Ovary (tissue), 9 donors: Measurements from ENCODE around the gene PRR16. TPM values are rescaled to one million over a fixed set of nuclear protein-coding genes. Genes with fewer than 3 reads are reported as not detected.

Experiments
- DNase-seq, 5 donors: peaks; one replicate each; pipeline ENCODE4 v3.0.0-alpha.2; 2019 to 2020
- H3K27ac ChIP-seq, 2 donors: fragments of 200-600 bp; one replicate each; pipeline versions ENCODE4 v1.5.1 to v1.8.0; 2019 to 2022
- H3K27me3 ChIP-seq: fragments of 200-600 bp; one replicate; pipeline ENCODE4 v1.8.0; 2022
- H3K36me3 ChIP-seq: fragments of 200-600 bp; sonication (generic); one replicate; pipeline ENCODE4 v1.5.1; 2019
- H3K4me1 ChIP-seq: one replicate; pipeline ENCODE4 v1.8.1; 2013; ENCODE audit warnings: mild to moderate bottlenecking, moderate library complexity; ENCODE audit not compliant: insufficient read depth
- H3K4me3 ChIP-seq: fragments of 200-600 bp; sonication (generic); one replicate; pipeline ENCODE4 v1.5.1; 2017
- H3K9me3 ChIP-seq, 2 donors: fragments of 200-600 bp in 1 of 2; sonication (generic) in 1 of 2; one replicate each; pipeline versions ENCODE4 v1.5.1 to v1.8.1; 2013 to 2019; ENCODE audit warnings: mild to moderate bottlenecking in 1 of 2, moderate library complexity in 1 of 2
- EP300 ChIP-seq: sonication (generic); formaldehyde crosslinking; IDR thresholded peaks from one replicate; pipeline ENCODE4 v1.6.1; 2017; ENCODE audit warnings: antibody characterized with exemption
- POLR2A ChIP-seq: fragments of 450-650 bp; IDR thresholded peaks from one replicate; pipeline ENCODE4 v1.6.1; 2017; ENCODE audit warnings: antibody characterized with exemption, mild to moderate bottlenecking, moderate library complexity
- WGBS, 3 donors: extraction: QIAGEN DNeasy Blood & Tissue Kit in 1 of 3; methylation state at CpG; one replicate each; pipeline versions ENCODE4 v1.1.5 to v1.1.7; 2013 to 2017; 5-methylcytosine and 5-hydroxymethylcytosine counted together
- intact Hi-C, 4 donors: fragments of 100-400 bp; cut with DNase I; formaldehyde crosslinking; loops; one replicate each; pipeline versions ENCODE4 v1.11.0 to v1.15.1; 2022 to 2023
- polyA plus RNA-seq, 2 donors: library from polyadenylated mRNA; stranded (reverse); fragments of 200-250 nt in 1 of 2; fragments of 350-450 nt in 1 of 2; fragmentation: Illumina TruSeq in 1 of 2; extraction: RNeasy Lipid Tissue Mini Kit (QIAGEN cat#74804) in 1 of 2; gene quantifications; one replicate each; pipeline ENCODE4 v1.2.3, GENCODE V29; 2013 to 2014
- total RNA-seq, 7 donors: library from RNA; depleted of rRNA in 2 of 7; stranded (reverse); fragments of >200 nt in 2 of 7; fragmentation: NEBNext Ultra II Directional in 3 of 7; extraction: Animal tissue kit (Norgen Biotek cat#: 25700) in 3 of 7; gene quantifications; one replicate each; pipeline versions ENCODE4 v1.1.0 to v1.2.4, GENCODE V29; 2016 to 2023
- TF ChIP-seq, protein P1 (sequence below), 3 donors: fragments of 450-650 bp in 2 of 3; fragments of 200-600 bp in 1 of 3; IDR thresholded peaks; one replicate each; pipeline versions ENCODE4 v1.5.1 to v1.8.0; 2016 to 2022; ENCODE audit warnings: antibody characterized with exemption in 3 of 3, mild to moderate bottlenecking in 1 of 3
- donor health status: DM: no; HTN: no; CAD: no; lungs with moderate emphysema.
- donor health status: DM: no; HTN: no; CAD: no.
- donor health status: Bipolar disorder and iron deficiency.
- donor health status: DM: yes; HTN: yes; CAD: no.
- donor health status: DM: no; HTN: no; CAD: no.
- donor health status: DM: yes; HTN: yes; CAD: no.

PRR16 gene
- total and polyA plus RNA-seq, 9 donors, result 1.5 to 11.0 (median 4.6) TPM

- Histone ChIP-seq H3K9me3 (no peaks in the 10 kb centered on the region), H3K4me3 (no peak overlapping the region), H3K36me3 (no peaks in the 10 kb centered on the region), H3K4me1 (no peaks in the 10 kb centered on the region), H3K27ac (no peak overlapping the region), H3K27me3 (no peaks in the 10 kb centered on the region)
- 68 to 72% (median 69%) methylated on average over 3 of the region's 3 CpGs for WGBS, 3 donors
- intact Hi-C loops, result no loop called here
- no peak for TF ChIP-seq EP300
- TF ChIP-seq, protein P1, sequence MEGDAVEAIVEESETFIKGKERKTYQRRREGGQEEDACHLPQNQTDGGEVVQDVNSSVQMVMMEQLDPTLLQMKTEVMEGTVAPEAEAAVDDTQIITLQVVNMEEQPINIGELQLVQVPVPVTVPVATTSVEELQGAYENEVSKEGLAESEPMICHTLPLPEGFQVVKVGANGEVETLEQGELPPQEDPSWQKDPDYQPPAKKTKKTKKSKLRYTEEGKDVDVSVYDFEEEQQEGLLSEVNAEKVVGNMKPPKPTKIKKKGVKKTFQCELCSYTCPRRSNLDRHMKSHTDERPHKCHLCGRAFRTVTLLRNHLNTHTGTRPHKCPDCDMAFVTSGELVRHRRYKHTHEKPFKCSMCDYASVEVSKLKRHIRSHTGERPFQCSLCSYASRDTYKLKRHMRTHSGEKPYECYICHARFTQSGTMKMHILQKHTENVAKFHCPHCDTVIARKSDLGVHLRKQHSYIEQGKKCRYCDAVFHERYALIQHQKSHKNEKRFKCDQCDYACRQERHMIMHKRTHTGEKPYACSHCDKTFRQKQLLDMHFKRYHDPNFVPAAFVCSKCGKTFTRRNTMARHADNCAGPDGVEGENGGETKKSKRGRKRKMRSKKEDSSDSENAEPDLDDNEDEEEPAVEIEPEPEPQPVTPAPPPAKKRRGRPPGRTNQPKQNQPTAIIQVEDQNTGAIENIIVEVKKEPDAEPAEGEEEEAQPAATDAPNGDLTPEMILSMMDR (IDR thresholded peaks at IDR 0.05), result no peak
- no peak for TF ChIP-seq POLR2A
- DNase-seq, result no peak
These were observed 81.9 kb downstream of the PRR16 start for GRCh38 chr5:120545951-120546350.

DNA sequence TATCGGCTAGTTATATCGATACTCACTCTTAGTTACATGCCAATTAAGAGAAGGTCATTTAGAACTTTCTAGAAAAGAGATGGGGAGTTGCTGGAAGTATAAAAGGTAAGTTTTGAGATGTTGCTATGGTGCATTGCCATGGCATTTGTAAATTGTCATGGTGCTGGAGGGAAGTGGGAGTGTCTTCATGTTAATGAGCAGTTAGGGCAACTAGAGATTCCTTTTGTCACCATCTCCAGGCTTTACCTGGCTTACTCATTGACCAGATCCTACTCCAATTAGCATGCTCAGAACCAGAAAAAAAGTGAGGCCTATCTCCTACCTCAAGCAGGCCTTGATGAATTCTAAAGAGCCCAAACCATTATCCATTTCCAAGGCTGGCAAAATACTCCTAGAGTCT lies 82.8 kb downstream of the PRR16 start:
- H3K27ac ChIP-seq, result no peak overlapping the region
- TF ChIP-seq, protein P1 (IDR thresholded peaks at IDR 0.05), result no peak
- no peak for DNase-seq
- intact Hi-C loops, result no loop called here
- H3K4me1 ChIP-seq, result no peaks in the 10 kb centered on the region
- H3K36me3 ChIP-seq, result no peaks in the 10 kb centered on the region
- H3K9me3 ChIP-seq, result no peaks in the 10 kb centered on the region
- H3K4me3 ChIP-seq, result no peak overlapping the region
- 97 to 98% (median 98%) methylated on average over 2 of the region's 2 CpGs for WGBS, 3 donors
- no peaks in the 10 kb centered on the region for H3K27me3 ChIP-seq

DNA sequence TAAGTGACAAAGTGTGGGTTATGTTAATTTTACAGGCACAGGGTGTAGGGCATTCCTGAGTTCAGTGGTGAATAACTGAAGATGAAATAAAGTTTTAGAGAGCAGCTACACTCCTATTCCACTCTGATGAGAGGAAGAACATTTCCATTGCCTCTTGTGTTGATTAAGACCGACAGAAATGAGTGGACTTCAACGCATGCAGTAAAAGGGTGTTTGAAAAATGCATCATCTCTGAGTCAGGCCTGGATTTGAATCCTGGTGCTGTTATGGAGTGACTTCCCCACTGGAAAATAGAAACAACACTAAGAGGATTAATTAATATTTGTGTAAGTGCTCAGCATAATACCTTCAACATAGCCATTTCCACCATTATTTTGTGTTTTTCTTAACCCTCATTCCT lies 86.3 kb downstream of the PRR16 start:
- DNase-seq, result no peak
- WGBS, 3 donors, result 90 to 94% (median 94%) methylated on average over 2 of the region's 2 CpGs
- Histone ChIP-seq H3K36me3 (no peaks in the 10 kb centered on the region), H3K4me3 (no peak overlapping the region), H3K27me3 (no peaks in the 10 kb centered on the region), H3K9me3 (no peaks in the 10 kb centered on the region), H3K4me1 (no peaks in the 10 kb centered on the region), H3K27ac (no peak overlapping the region)
- TF ChIP-seq, protein P1 (IDR thresholded peaks at IDR 0.05), result no peak
- TF ChIP-seq EP300 (no peak), POLR2A (no peak)
- intact Hi-C loops, result no loop called here

DNA sequence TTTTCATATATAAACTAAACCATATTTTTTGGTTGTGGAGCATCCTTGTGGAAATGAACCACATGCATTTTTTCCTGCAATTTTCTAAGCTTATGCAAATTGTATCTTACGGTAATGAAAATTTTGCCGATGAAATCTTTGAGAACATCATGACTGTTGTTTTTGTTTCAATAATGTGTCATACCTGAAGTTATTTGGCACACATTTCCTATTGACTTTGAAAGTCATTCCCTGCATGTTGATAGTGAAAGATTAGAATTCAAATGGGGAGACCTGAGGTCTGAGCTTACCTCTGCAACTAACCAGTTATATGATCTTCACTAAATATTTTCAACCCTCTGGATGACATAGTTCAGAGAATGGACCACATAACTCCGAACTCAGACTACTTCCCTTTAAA lies 88.5 kb downstream of the PRR16 start:
- no peaks in the 10 kb centered on the region for H3K9me3 ChIP-seq
- TF ChIP-seq, protein P1 (IDR thresholded peaks at IDR 0.05), result no peak
- TF ChIP-seq EP300, result no peak
- no peak for TF ChIP-seq POLR2A
- H3K36me3 ChIP-seq, result no peaks in the 10 kb centered on the region
- intact Hi-C loops, result no loop called here
- DNase-seq, result no peak
- H3K4me3 ChIP-seq, result no peak overlapping the region
- no peaks in the 10 kb centered on the region for H3K27me3 ChIP-seq
- WGBS, 3 donors, result 88 to 92% (median 91%) methylated on average over 3 of the region's 3 CpGs
- H3K27ac ChIP-seq, result no peak overlapping the region
- H3K4me1 ChIP-seq, result no peaks in the 10 kb centered on the region

DNA sequence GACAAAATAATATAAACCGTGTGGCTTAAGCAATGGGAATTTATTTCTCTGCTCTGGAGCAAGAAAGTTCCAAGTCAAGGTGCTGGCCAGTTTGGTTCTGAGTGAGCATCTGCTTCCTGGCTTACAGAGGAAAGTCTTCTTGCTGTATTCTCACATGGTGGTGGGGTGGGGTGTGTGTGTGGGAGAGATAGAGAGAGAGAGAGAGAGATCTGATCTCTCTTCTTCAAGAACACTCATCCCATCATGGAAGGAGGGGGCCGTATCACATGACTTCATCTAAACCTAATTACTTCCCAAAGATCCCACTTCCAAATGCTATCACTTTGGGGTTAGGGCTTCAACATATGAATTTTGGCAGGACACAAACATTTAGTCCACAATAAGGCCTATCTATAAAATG lies 91.2 kb downstream of the PRR16 start:
- H3K9me3 ChIP-seq, result no peaks in the 10 kb centered on the region
- no peak overlapping the region for H3K27ac ChIP-seq
- no peaks in the 10 kb centered on the region for H3K36me3 ChIP-seq
- no peaks in the 10 kb centered on the region for H3K4me1 ChIP-seq
- 72 to 82% (median 76%) methylated on average over 2 of the region's 2 CpGs for WGBS, 3 donors
- no peak for DNase-seq
- intact Hi-C loops, result no loop called here
- H3K4me3 ChIP-seq, result no peak overlapping the region
- no peaks in the 10 kb centered on the region for H3K27me3 ChIP-seq
- TF ChIP-seq EP300 (no peak), POLR2A (no peak)
- TF ChIP-seq, protein P1 (IDR thresholded peaks at IDR 0.05), result no peak
